Measurements from ENCODE around the gene SHISAL1.

DNA sequence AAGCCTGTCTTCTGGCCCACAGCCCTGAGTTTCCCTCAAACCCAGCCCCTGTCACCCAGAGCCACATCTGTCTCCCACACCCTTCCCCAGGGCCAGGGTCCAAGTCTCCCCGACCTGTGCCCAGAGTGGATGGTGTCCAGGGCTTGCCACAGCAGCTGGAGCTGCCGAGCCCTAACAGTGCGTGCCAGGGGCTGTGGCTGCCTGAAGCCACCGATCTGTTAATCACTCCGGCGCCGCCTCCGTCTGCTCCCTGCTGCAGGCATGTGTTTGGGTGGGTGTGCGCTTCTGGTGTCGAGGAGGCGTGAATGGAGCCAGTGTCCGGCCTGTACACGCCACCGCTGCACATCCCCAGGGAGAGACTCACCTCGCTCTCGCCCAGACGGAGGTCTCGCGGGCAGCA is 26.1 kb downstream of the SHISAL1 start:
- TF ChIP-seq POLR2AphosphoS5 (IDR thresholded peaks at IDR 0.05; ENCODE audit: low read depth, low read length) (no peak), POLR2A (IDR thresholded peaks at IDR 0.05; ENCODE audit: low read depth, low read length) (no peak)
